CD4-positive, alpha-beta T cell treated with Interleukin-2 at 100 ng/mL for 4 hours (primary cell): Measurements from ENCODE around the gene LYST.
"Not testable (repeated sequence)": the region's sequence is repeated elsewhere in the genome, so short reads cannot be mapped to it uniquely, and the experiment has no call there.

Experiments
- DNase-seq: peaks from one replicate; pipeline ENCODE4 v3.0.0-alpha.2; 2020; ENCODE audit warnings: low spot score

Gene LYST

GRCh38 chr1:235763962-235764361, 102.7 kb downstream of the LYST start:
- peak; percentile 24 for DNase-seq

GRCh38 chr1:235759336-235759735, 107.4 kb downstream of the LYST start:
- DNase-seq: no peak

- DNase-seq: no peak
Measured at GRCh38 chr1:235758931-235759330, 107.8 kb downstream of the LYST start.

- no peak for DNase-seq
Measured at GRCh38 chr1:235757587-235758096, 109.1 kb downstream of the LYST start.

- DNase-seq: not testable (repeated sequence)
Measured at GRCh38 chr1:235754186-235754585, 112.5 kb downstream of the LYST start.

GRCh38 chr1:235749755-235750300, 116.9 kb downstream of the LYST start:
- no peak for DNase-seq

GRCh38 chr1:235748747-235749146, 118.0 kb downstream of the LYST start:
- no peak for DNase-seq

GRCh38 chr1:235746245-235746644, 120.5 kb downstream of the LYST start:
- no peak for DNase-seq

GRCh38 chr1:235745503-235746136, 121.1 kb downstream of the LYST start:
- no peak for DNase-seq

- no peak for DNase-seq
Measured at GRCh38 chr1:235742914-235743599, 123.6 kb downstream of the LYST start.

GRCh38 chr1:235741294-235741693, 125.4 kb downstream of the LYST start:
- DNase-seq: no peak

GRCh38 chr1:235739631-235740030, 127.1 kb downstream of the LYST start:
- DNase-seq: no peak

- no peak for DNase-seq
Measured at GRCh38 chr1:235739124-235739523, 127.6 kb downstream of the LYST start.

GRCh38 chr1:235737751-235738150, 129.0 kb downstream of the LYST start:
- DNase-seq: no peak

- no peak for DNase-seq
Measured at GRCh38 chr1:235736263-235736662, 130.4 kb downstream of the LYST start.

GRCh38 chr1:235735621-235736020, 131.1 kb downstream of the LYST start:
- no peak for DNase-seq

GRCh38 chr1:235734335-235734734, 132.4 kb downstream of the LYST start:
- DNase-seq: peak; percentile 38

GRCh38 chr1:235730007-235730406, 136.7 kb downstream of the LYST start:
- no peak for DNase-seq

GRCh38 chr1:235726557-235726956, 140.1 kb downstream of the LYST start:
- DNase-seq: no peak

GRCh38 chr1:235725434-235725833, 141.3 kb downstream of the LYST start:
- no peak for DNase-seq

- DNase-seq: no peak
Measured at GRCh38 chr1:235724730-235725129, 142.0 kb downstream of the LYST start.

GRCh38 chr1:235722858-235723257, 143.8 kb downstream of the LYST start:
- DNase-seq: no peak

GRCh38 chr1:235721982-235722381, 144.7 kb downstream of the LYST start:
- DNase-seq: no peak
